Spleen (tissue), 11 donors: ENCODE measurements around the gene OR10D3. TPM values are rescaled to one million over a fixed set of nuclear protein-coding genes. Genes with fewer than 3 reads are reported as not detected.

Experiments
- DNase-seq: peaks from one replicate; pipeline ENCODE4 v3.0.0-alpha.2; 2020
- H3K27ac ChIP-seq, 8 donors: fragments of 200-600 bp; sonication (generic) in 7 of 8; 1 replicate in 4 of 8; 2 replicates in 4 of 8; pipeline versions ENCODE4 v1.5.0 to v1.8.0; 2016 to 2021; ENCODE audit warnings: inconsistent platforms in 4 of 8, mild to moderate bottlenecking in 4 of 8, moderate library complexity in 1 of 8
- H3K27me3 ChIP-seq, 7 donors: fragments of 200-600 bp; sonication (generic) in 6 of 7; replicated peaks in 1 of 7; 1 replicate in 4 of 7; 2 replicates in 3 of 7; pipeline versions ENCODE4 v1.5.0 to v1.8.0; 2016 to 2021; ENCODE audit warnings: inconsistent platforms in 3 of 7, mild to moderate bottlenecking in 1 of 7
- H3K36me3 ChIP-seq, 6 donors: fragments of 200-600 bp; sonication (generic) in 5 of 6; 1 replicate in 4 of 6; 2 replicates in 2 of 6; pipeline versions ENCODE4 v1.5.0 to v1.8.0; 2016 to 2021; ENCODE audit warnings: inconsistent platforms in 2 of 6
- H3K4me1 ChIP-seq, 6 donors: fragments of 200-600 bp; sonication (generic) in 5 of 6; 1 replicate in 3 of 6; 2 replicates in 3 of 6; pipeline versions ENCODE4 v1.5.0 to v1.8.0; 2016 to 2021; ENCODE audit warnings: inconsistent platforms in 3 of 6
- H3K4me3 ChIP-seq, 8 donors: fragments of 200-600 bp; sonication (generic) in 7 of 8; 1 replicate in 4 of 8; 2 replicates in 4 of 8; pipeline versions ENCODE4 v1.5.0 to v1.8.0; 2016 to 2021; ENCODE audit warnings: inconsistent platforms in 4 of 8, mild to moderate bottlenecking in 4 of 8, moderate library complexity in 2 of 8
- H3K9me3 ChIP-seq, 8 donors: fragments of 200-600 bp; sonication (generic) in 7 of 8; 1 replicate in 4 of 8; 2 replicates in 4 of 8; pipeline versions ENCODE4 v1.5.0 to v1.8.0; 2016 to 2021; ENCODE audit warnings: inconsistent platforms in 4 of 8
- POLR2A ChIP-seq, 3 donors: fragments of 450-650 bp; IDR thresholded peaks; one replicate each; pipeline ENCODE4 v1.5.1; 2017; ENCODE audit warnings: antibody characterized with exemption in 3 of 3, mild to moderate bottlenecking in 1 of 3
- POLR2AphosphoS5 ChIP-seq, 3 donors: sonication (generic); formaldehyde crosslinking; IDR thresholded peaks; one replicate each; pipeline ENCODE4 v1.5.1; 2017; ENCODE audit warnings: antibody characterized with exemption in 3 of 3
- WGBS, 5 donors: extraction: QIAGEN DNeasy Blood & Tissue Kit in 3 of 5; methylation state at CpG; one replicate each; pipeline versions ENCODE4 v1.1.5 to v1.1.7; 2013 to 2018; 5-methylcytosine and 5-hydroxymethylcytosine counted together
- intact Hi-C: fragments of 100-400 bp; cut with DNase I; formaldehyde crosslinking; loops from one replicate; pipeline ENCODE4 v1.15.0; 2023; ENCODE audit warnings: low total_unique reads
- polyA plus RNA-seq, 3 donors: library from polyadenylated mRNA; stranded (reverse); fragments of 200-250 nt; gene quantifications; one replicate each; pipeline ENCODE4 v1.2.1, GENCODE V29; 2013
- total RNA-seq, 7 donors: library from RNA; depleted of rRNA in 3 of 7; stranded (reverse); fragments of >200 nt in 3 of 7; fragmentation: NEBNext Ultra II Directional in 4 of 7; extraction: Animal tissue kit (Norgen Biotek cat#: 25700) in 4 of 7; gene quantifications; one replicate each; pipeline versions ENCODE4 v1.1.0 to v1.2.1, GENCODE V29; 2016 to 2021
- TF ChIP-seq, protein P1 (sequence below), 11 experiments: fragments of 200-600 bp in 7 of 11; fragments of 450-650 bp in 4 of 11; sonication (generic) in 4 of 11; IDR thresholded peaks in 8 of 11; conservative IDR thresholded peaks in 3 of 11; 1 replicate in 7 of 11; 2 replicates in 4 of 11; pipeline versions ENCODE4 v1.4.0 to v1.8.0; 2016 to 2021; ENCODE audit warnings: antibody characterized with exemption in 11 of 11, inconsistent platforms in 4 of 11, mild to moderate bottlenecking in 1 of 11
- donor health status: healthy with polysubstance abuse.
- donor health status: DM: no; HTN: no; CAD: no; lungs with moderate emphysema.
- donor health status: DM: no; HTN: no; CAD: no.
- donor health status: Bipolar disorder and iron deficiency.
- donor health status: healthy.
- donor health status: DM: no; HTN: no; CAD: no.
- donor health status: DM: yes; HTN: yes; CAD: no.

Gene OR10D3
- total and polyA plus RNA-seq, 10 donors: not detected

DNA sequence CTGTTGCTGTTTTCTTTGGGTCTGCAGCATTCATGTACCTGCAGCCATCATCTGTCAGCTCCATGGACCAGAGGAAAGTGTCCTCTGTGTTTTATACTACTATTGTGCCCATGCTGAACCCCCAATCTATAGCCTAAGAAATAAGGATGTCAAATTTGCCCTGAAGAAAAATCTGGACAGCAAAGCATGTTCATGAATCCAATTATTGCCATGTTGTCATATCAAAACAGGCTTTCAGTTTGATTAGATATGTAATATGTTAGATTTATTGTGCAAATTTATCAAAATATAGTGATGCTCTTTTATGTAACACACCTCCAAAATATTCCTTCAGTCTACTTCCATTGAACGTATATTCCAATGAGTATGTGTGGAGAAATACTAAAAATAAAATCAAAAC is 42.3 kb downstream of the OR10D3 start:
- Histone ChIP-seq H3K27ac (no peak overlapping the region), H3K9me3 (no peaks in the 10 kb centered on the region), H3K4me1 (no peaks in the 10 kb centered on the region), H3K27me3 (no peaks in the 10 kb centered on the region), H3K4me3 (no peak overlapping the region), H3K36me3 (no peaks in the 10 kb centered on the region)
- intact Hi-C loops: no loop called here
- 75 to 86% (median 78%) methylated on average over 1 of the region's 1 CpG for WGBS, 5 donors
- DNase-seq: no peak
- TF ChIP-seq, protein P1, sequence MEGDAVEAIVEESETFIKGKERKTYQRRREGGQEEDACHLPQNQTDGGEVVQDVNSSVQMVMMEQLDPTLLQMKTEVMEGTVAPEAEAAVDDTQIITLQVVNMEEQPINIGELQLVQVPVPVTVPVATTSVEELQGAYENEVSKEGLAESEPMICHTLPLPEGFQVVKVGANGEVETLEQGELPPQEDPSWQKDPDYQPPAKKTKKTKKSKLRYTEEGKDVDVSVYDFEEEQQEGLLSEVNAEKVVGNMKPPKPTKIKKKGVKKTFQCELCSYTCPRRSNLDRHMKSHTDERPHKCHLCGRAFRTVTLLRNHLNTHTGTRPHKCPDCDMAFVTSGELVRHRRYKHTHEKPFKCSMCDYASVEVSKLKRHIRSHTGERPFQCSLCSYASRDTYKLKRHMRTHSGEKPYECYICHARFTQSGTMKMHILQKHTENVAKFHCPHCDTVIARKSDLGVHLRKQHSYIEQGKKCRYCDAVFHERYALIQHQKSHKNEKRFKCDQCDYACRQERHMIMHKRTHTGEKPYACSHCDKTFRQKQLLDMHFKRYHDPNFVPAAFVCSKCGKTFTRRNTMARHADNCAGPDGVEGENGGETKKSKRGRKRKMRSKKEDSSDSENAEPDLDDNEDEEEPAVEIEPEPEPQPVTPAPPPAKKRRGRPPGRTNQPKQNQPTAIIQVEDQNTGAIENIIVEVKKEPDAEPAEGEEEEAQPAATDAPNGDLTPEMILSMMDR (IDR thresholded peaks at IDR 0.05 in 8 of 11, conservative IDR thresholded peaks at IDR 0.05 in 3 of 11): no peak
- TF ChIP-seq POLR2A (IDR thresholded peaks at IDR 0.05) (no peak), POLR2AphosphoS5 (IDR thresholded peaks at IDR 0.05) (no peak)

GRCh38 chr11:124233376-124233775 is 50.2 kb downstream of the OR10D3 start:
- intact Hi-C loops: no loop called here
- no peak for TF ChIP-seq POLR2A (IDR thresholded peaks at IDR 0.05)
- TF ChIP-seq, protein P1 (IDR thresholded peaks at IDR 0.05 in 8 of 11, conservative IDR thresholded peaks at IDR 0.05 in 3 of 11): no peak
- TF ChIP-seq POLR2AphosphoS5 (IDR thresholded peaks at IDR 0.05): no peak
- WGBS, 5 donors: 2 to 84% (median 44%) methylated on average over 1 of the region's 1 CpG
- Histone ChIP-seq H3K4me1 (no peaks in the 10 kb centered on the region), H3K4me3 (no peak overlapping the region), H3K27ac (no peak overlapping the region), H3K36me3 (no peaks in the 10 kb centered on the region), H3K27me3 (no peaks in the 10 kb centered on the region), H3K9me3 (no peaks in the 10 kb centered on the region)
- no peak for DNase-seq

Other genes with a start within 250 kb of the OR10D3 start
- not detected for gene OR4D5, start 243.7 kb upstream of the OR10D3 start, total RNA-seq
- gene OR4D5, start 243.7 kb upstream of the OR10D3 start, polyA plus RNA-seq: not detected
- gene OR6T1, start 239.5 kb upstream of the OR10D3 start, total RNA-seq: not detected
- not detected for gene OR6T1, start 239.5 kb upstream of the OR10D3 start, polyA plus RNA-seq
- not detected for gene OR10S1, start 205.6 kb upstream of the OR10D3 start, total RNA-seq
- not detected for gene OR10S1, start 205.6 kb upstream of the OR10D3 start, polyA plus RNA-seq
- not detected for gene OR10G6, start 188.2 kb upstream of the OR10D3 start, total RNA-seq
- gene OR10G6, start 188.2 kb upstream of the OR10D3 start, polyA plus RNA-seq: not detected
- gene OR10G4, start 170.3 kb upstream of the OR10D3 start, total RNA-seq: not detected
- not detected for gene OR10G4, start 170.3 kb upstream of the OR10D3 start, polyA plus RNA-seq
- not detected for gene OR10G9, start 160.3 kb upstream of the OR10D3 start, total RNA-seq
- not detected for gene OR10G9, start 160.3 kb upstream of the OR10D3 start, polyA plus RNA-seq
- gene OR10G8, start 156.5 kb upstream of the OR10D3 start, total RNA-seq: not detected
- not detected for gene OR10G8, start 156.5 kb upstream of the OR10D3 start, polyA plus RNA-seq
- not detected for gene OR10G7, start 142.0 kb upstream of the OR10D3 start, total RNA-seq
- not detected for gene OR10G7, start 142.0 kb upstream of the OR10D3 start, polyA plus RNA-seq
- gene VWA5A, start 67.9 kb upstream of the OR10D3 start, total RNA-seq: 10 to 100 TPM; 11.4 to 15.4 (median 11.8) TPM
- 1 to 10 TPM; 6.7 to 8.2 (median 6.7) TPM for gene VWA5A, start 67.9 kb upstream of the OR10D3 start, polyA plus RNA-seq
- gene OR8G1, start 57.8 kb downstream of the OR10D3 start, total RNA-seq: not detected
- not detected for gene OR8G1, start 57.8 kb downstream of the OR10D3 start, polyA plus RNA-seq
- gene OR8G5, start 73.0 kb downstream of the OR10D3 start, total RNA-seq: not detected
- gene OR8G5, start 73.0 kb downstream of the OR10D3 start, polyA plus RNA-seq: not detected
- not detected for gene OR8D1, start 130.6 kb downstream of the OR10D3 start, total RNA-seq
- not detected for gene OR8D1, start 130.6 kb downstream of the OR10D3 start, polyA plus RNA-seq
- gene OR8D2, start 136.9 kb downstream of the OR10D3 start, total RNA-seq: not detected
- not detected for gene OR8D2, start 136.9 kb downstream of the OR10D3 start, polyA plus RNA-seq
- gene OR8B2, start 201.2 kb downstream of the OR10D3 start, total RNA-seq: not detected
- not detected for gene OR8B2, start 201.2 kb downstream of the OR10D3 start, polyA plus RNA-seq
- not detected for gene OR8B3, start 215.7 kb downstream of the OR10D3 start, total RNA-seq
- gene OR8B3, start 215.7 kb downstream of the OR10D3 start, polyA plus RNA-seq: not detected
- not detected for gene OR8B4, start 241.5 kb downstream of the OR10D3 start, total RNA-seq
- gene OR8B4, start 241.5 kb downstream of the OR10D3 start, polyA plus RNA-seq: not detected